IMR-90 (cell line): ENCODE results near the gene PARD3.

ENCODE experiments used
- CHD1 ChIP-seq: IDR thresholded peaks from 2 replicates; pipeline ENCODE4 v1.6.1; 2012; ENCODE audit warnings: low read depth, low read length, improper control_type of control experiment
- CTCF ChIP-seq: conservative IDR thresholded peaks from 2 replicates; pipeline ENCODE4 v1.5.1; 2012; ENCODE audit warnings: mild to moderate bottlenecking, low read depth, low read length, improper control_type of control experiment
- FOS ChIP-seq: fragments of 150-350 bp; IDR thresholded peaks from 2 replicates; pipeline ENCODE4 v1.6.1; 2016; ENCODE audit warnings: low read depth, low read length
- MAZ ChIP-seq: IDR thresholded peaks from 2 replicates; pipeline ENCODE4 v1.6.1; 2012; ENCODE audit warnings: low read depth, mild to moderate bottlenecking, low read length, improper control_type of control experiment, moderate library complexity, borderline replicate concordance
- NFE2L2 ChIP-seq: fragments of 150-350 bp; IDR thresholded peaks from 2 replicates; pipeline ENCODE4 v1.6.1; 2016; ENCODE audit warnings: low read depth, mild to moderate bottlenecking, low read length
- POLR2A ChIP-seq: IDR thresholded peaks from 2 replicates; pipeline ENCODE4 v1.6.1; 2012; ENCODE audit warnings: mild to moderate bottlenecking, low read depth, low read length

- TF ChIP-seq MAZ (no peak), CTCF (no peak), POLR2A (no peak), FOS (no peak), CHD1 (no peak), NFE2L2 (no peak)
These were observed 573.7 kb downstream of the PARD3 start for GRCh38 chr10:34241226-34242000.
